HFF-Myc (cell line): Measurements from ENCODE around the gene COX8C.

ENCODE experiments used
- DNase-seq: peaks from one replicate; pipeline ENCODE4 v3.0.0-alpha.2; 2011; ENCODE audit warnings: low read depth; ENCODE audit errors: extremely low read depth
- H3K4me3 ChIP-seq: replicated peaks from 2 replicates; pipeline ENCODE4 v1.5.1; 2011; ENCODE audit warnings: low read depth, mild to moderate bottlenecking, control low read depth, low read length
- TF ChIP-seq, protein P1 (sequence below): IDR thresholded peaks from 2 replicates; pipeline ENCODE4 v1.5.1; 2012; ENCODE audit warnings: mild to moderate bottlenecking, low read depth, low read length, control low read depth; ENCODE audit errors: missing control alignments

The COX8C gene, protein sequence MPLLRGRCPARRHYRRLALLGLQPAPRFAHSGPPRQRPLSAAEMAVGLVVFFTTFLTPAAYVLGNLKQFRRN

DNA sequence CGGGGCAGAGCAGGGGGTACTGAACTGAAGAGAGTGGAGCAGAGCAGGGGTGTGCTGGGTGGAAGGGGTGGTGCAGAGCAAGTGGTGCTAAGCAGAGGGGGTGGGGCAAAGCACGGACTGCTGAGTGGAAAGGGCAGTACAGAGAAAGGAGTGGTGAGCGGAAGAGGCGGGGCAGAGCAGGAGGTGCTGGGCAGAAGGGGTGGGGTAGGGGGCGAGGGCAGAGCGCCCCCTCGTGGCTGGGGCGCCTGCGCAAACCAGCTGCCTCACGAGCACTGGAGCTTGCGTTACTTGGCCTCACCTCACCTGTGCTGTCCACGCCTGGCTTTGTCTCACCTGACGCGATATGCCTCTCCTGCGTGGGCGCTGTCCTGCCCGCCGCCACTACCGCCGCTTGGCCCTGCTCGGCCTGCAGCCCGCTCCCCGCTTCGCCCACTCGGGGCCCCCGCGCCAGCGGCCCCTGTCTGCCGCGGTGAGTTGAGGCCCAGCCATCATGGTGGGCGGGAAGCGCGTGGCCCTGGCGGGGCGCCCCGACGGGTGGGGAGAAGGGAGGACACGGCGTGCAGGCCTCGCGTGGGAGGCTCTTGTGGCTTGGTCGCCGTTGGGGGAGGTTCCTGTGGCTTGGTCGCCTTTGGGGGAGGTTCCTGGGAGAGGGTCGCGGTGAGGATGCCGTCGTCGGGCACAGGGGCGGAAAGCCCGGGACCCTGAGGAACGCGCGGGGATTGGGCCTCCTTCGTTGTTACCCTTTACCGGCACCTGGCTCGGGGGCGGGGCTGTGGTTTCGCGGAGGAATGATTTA lies at the start of gene COX8C:
COX8C (plus strand) TSS at position 257 of the 796 bp plus-strand sequence; CDS start at position 344, 87 bp downstream.
- TF ChIP-seq, protein P1, sequence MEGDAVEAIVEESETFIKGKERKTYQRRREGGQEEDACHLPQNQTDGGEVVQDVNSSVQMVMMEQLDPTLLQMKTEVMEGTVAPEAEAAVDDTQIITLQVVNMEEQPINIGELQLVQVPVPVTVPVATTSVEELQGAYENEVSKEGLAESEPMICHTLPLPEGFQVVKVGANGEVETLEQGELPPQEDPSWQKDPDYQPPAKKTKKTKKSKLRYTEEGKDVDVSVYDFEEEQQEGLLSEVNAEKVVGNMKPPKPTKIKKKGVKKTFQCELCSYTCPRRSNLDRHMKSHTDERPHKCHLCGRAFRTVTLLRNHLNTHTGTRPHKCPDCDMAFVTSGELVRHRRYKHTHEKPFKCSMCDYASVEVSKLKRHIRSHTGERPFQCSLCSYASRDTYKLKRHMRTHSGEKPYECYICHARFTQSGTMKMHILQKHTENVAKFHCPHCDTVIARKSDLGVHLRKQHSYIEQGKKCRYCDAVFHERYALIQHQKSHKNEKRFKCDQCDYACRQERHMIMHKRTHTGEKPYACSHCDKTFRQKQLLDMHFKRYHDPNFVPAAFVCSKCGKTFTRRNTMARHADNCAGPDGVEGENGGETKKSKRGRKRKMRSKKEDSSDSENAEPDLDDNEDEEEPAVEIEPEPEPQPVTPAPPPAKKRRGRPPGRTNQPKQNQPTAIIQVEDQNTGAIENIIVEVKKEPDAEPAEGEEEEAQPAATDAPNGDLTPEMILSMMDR = no peak
- DNase-seq = no peak
- no peak within 1 kb of the TSS for H3K4me3 ChIP-seq

DNA sequence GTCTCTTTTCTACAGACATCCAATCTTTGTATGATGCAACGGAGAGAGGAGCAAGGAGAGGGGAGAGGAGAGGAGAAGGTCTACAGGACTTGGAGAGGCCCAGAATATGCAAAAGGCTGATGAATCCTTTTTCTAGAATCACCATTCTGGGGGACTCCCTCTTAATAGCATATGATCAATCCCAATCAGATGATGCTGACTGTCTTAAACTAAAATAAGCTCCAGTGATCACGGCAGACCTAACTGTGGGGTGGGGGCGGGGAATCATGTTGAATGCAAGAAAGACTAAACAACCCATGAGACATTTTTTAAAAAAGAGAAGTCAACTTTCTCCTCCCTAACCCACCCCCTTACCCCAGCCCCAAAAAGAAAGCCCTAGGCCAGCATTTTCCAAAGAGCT lies 47.6 kb upstream of the COX8C start:
- H3K4me3 ChIP-seq = no peak overlapping the region
- TF ChIP-seq, protein P1 = no peak
- DNase-seq = no peak

DNA sequence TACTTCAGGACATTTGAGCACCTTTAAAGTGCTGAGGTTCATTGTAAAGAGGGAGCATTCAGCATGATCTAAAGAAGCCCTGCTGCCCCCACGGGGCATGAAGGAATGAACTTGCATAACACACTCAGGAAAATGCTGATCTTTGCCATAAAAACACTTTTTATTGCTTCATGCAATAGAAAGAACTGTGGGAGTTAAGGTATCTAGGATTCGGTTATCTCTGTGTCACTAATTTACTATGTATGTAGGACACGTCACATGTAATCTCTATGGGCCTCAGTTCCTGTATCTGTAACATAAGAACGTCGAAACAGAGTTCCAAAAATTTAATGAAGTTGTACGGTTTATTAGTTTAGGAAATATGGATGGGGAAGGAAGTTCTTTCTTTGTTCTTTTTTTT lies 47.1 kb upstream of the COX8C start:
- TF ChIP-seq, protein P1 = no peak
- DNase-seq = no peak
- H3K4me3 ChIP-seq = no peak overlapping the region

DNA sequence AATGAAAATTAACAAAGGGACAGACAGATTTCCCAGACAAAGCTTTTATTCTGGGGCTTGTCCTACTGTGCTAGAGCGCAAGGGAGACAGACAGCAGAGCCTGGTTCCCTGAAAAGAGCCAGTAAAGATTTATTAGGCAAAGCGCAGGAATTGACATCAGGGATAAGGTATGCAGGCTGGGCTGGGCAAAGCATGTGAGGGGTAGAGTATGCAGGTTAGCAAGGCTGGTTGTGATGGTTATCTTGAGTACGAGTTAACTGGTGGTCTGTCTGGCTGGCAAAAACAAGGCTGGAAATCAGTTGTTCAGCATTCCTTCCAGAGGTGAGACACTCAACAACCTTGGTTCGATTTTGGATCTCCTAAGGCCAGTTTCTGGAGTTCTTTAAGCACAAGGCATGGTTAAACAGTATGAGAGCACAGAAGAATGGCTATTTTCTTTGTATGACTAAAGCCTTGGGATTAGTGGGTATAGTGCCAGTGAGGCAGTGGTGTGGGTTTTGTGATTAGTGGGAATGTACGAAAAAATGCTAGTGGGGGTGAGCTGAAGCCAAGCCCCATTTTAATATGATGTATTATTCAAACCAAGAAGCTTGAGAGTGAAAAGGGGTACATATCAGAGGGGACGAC lies 45.0 kb upstream of the COX8C start:
- TF ChIP-seq, protein P1 = no peak
- no peak for DNase-seq
- H3K4me3 ChIP-seq = no peak overlapping the region

DNA sequence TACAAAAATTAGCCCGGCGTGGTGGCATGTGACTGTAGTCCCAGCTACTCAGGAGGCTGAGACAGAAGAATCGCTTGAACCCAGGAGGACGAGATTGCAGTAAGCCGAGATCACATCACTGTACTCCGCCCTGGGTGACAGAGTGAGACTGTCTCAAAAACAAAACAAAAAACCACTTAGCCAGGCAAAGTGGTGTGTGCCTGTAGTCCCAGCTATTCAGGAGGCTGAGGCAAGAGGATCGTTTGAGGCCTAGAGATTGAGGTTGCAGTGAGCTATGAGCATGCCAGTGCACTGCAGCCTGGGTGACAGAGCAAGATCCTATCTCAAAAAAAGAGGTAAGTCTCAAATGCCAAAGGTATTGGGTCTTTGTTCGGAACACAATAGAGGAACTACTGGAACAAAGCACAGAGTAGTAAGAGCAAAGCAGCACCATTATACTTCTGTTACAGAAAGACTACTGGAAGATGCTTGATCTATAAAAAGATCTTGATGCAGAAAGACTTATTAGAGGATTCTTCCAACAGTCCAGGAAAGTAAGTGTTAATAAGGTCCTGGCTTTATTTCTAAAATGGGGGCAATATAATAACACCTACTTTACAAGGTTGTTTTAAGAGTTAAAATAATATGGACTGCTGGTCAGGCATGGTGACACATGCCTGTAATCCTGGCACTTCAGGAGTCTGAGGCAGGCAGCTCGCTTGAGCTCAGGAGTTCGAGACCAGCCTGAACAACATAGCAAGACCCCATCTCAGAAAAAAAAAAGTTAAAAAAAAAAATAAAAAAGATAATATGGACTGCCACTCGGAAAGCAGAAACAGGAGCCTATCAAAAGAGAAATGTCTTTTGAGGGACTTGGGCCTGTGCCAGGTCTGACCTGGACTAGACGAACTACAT lies 44.0 kb upstream of the COX8C start:
- TF ChIP-seq, protein P1 = no peak
- H3K4me3 ChIP-seq = no peak overlapping the region
- DNase-seq = no peak

DNA sequence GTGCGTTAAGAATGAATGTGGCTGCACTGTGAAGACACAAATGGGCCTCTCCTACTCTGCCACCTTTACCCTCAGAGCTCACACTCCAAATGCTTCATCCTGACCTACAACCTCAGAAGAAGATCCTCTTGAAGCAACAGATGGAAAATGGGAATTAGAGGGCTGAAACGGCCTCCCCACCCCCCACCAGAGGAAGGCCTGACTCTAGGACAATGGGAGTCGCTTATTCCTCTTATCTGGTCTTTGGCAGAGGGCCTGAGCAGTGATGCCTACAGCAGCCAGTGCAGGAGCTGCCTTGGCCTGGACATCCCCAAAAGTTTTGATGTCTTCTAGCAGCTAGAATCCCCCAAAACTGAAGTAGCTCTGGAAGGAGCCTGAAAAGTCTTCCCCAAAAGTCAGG lies 43.3 kb upstream of the COX8C start:
- no peak overlapping the region for H3K4me3 ChIP-seq
- TF ChIP-seq, protein P1 = no peak
- no peak for DNase-seq
